Endothelial cell of umbilical vein (primary cell): ENCODE measurements around the gene COL23A1. TPM values are rescaled to one million over a fixed set of nuclear protein-coding genes. Genes with fewer than 3 reads are reported as not detected.

Experiments used
- BruUV-seq: library from RNA; stranded (reverse); fragments of 400-500 nt; replicated peaks from 2 replicates; lab custom pipeline; 2021; lab: Mats Ljungman, UMichigan
- CTCF ChIA-PET: fragments of 300-600, 350-600 bp; sonication (Branson Sonifier 250); formaldehyde crosslinking; loops from one replicate; lab custom pipeline; 2021; ENCODE audit warnings: antibody characterized with exemption, inconsistent platforms; lab: Charles Lee
- POLR2A ChIA-PET: fragments of 300-600, 350-600 bp; sonication (Branson Sonifier 250); formaldehyde crosslinking; loops from one replicate; lab custom pipeline; 2021; ENCODE audit warnings: antibody characterized with exemption, inconsistent platforms; lab: Charles Lee
- DNase-seq: peaks from one replicate; pipeline ENCODE4 v3.0.0-alpha.2; 2011; ENCODE audit warnings: low read depth, low spot score
- FAIRE-seq: peaks from 2 replicates; lab custom pipeline; 2011; peaks lifted over from hg19 to GRCh38; lab: Jason Lieb, UNC
- H2AFZ ChIP-seq: 2 replicates; pipeline ENCODE4 v1.6.0; 2012; ENCODE audit warnings: low read depth, low read length, control low read depth, inconsistent platforms
- H3K27ac ChIP-seq: 2 replicates; pipeline ENCODE4 v1.5.1; 2011; ENCODE audit warnings: low read depth, mild to moderate bottlenecking, control low read depth, low read length, moderate library complexity; ENCODE audit not compliant: insufficient read depth
- H3K27me3 ChIP-seq, 2 experiments: 2 replicates each; pipeline versions ENCODE4 v1.6.0 to v1.6.1; 2011; ENCODE audit warnings: low read length in 2 of 2, mixed read lengths in 1 of 2; ENCODE audit not compliant: control insufficient read depth in 2 of 2, insufficient read depth in 2 of 2
- H3K36me3 ChIP-seq, 2 experiments: 2 replicates in 1 of 2; 3 replicates in 1 of 2; pipeline ENCODE4 v1.5.1; 2011; ENCODE audit warnings: low read length in 2 of 2, mild to moderate bottlenecking in 1 of 2, moderate library complexity in 1 of 2; ENCODE audit not compliant: control insufficient read depth in 2 of 2, insufficient read depth in 2 of 2; ENCODE audit errors: extremely low read depth in 1 of 2
- H3K4me1 ChIP-seq: 3 replicates; pipeline ENCODE4 v1.5.1; 2011; ENCODE audit warnings: mild to moderate bottlenecking, low read length; ENCODE audit not compliant: control insufficient read depth, insufficient read depth; ENCODE audit errors: extremely low read depth
- H3K4me2 ChIP-seq: 2 replicates; pipeline ENCODE4 v1.6.1; 2011; ENCODE audit warnings: low read length, control low read depth, mixed read lengths; ENCODE audit not compliant: insufficient read depth
- H3K4me3 ChIP-seq, 3 experiments: fragments of 200-600 bp in 1 of 3; sonication (generic), shearing (Covaris generic) in 1 of 3; replicated peaks in 1 of 3; 2 replicates each; pipeline ENCODE4 v1.5.1; 2011 to 2016; ENCODE audit warnings: control low read depth in 3 of 3, low read length in 3 of 3, mild to moderate bottlenecking in 2 of 3, inconsistent platforms in 1 of 3, low read depth in 1 of 3, moderate library complexity in 1 of 3; ENCODE audit not compliant: insufficient read depth in 1 of 3
- H3K79me2 ChIP-seq: 2 replicates; pipeline ENCODE4 v1.6.0; 2012; ENCODE audit warnings: low read length, inconsistent platforms; ENCODE audit not compliant: control insufficient read depth, insufficient read depth
- H3K9ac ChIP-seq: replicated peaks from 2 replicates; pipeline ENCODE3; 2011; ENCODE audit warnings: low read length, control low read depth; ENCODE audit not compliant: insufficient read depth; ENCODE audit errors: extremely low read depth
- H3K9me1 ChIP-seq: replicated peaks from 3 replicates; pipeline ENCODE4 v1.6.0; 2011; ENCODE audit warnings: mild to moderate bottlenecking, low read length; ENCODE audit not compliant: control insufficient read depth, insufficient read depth; ENCODE audit errors: extremely low read depth
- H3K9me3 ChIP-seq: replicated peaks from 2 replicates; pipeline ENCODE4 v1.5.1; 2012; ENCODE audit warnings: low read length, inconsistent platforms; ENCODE audit not compliant: control insufficient read depth, insufficient read depth
- H4K20me1 ChIP-seq: replicated peaks from 2 replicates; pipeline ENCODE3; 2011; ENCODE audit warnings: mild to moderate bottlenecking, low read length; ENCODE audit not compliant: control insufficient read depth, insufficient read depth; ENCODE audit errors: extremely low read depth
- EZH2 ChIP-seq: IDR thresholded peaks from 2 replicates; pipeline ENCODE4 v1.6.1; 2012; ENCODE audit warnings: borderline replicate concordance, low read depth, mild to moderate bottlenecking, moderate library complexity, low read length, inconsistent platforms; ENCODE audit not compliant: severe bottlenecking
- FOS ChIP-seq: IDR thresholded peaks from 2 replicates; pipeline ENCODE4 v1.6.1; 2011; ENCODE audit warnings: mild to moderate bottlenecking, low read length, moderate library complexity, borderline replicate concordance; ENCODE audit not compliant: insufficient read depth
- GATA2 ChIP-seq: IDR thresholded peaks from 2 replicates; pipeline ENCODE4 v1.7.0; 2011; ENCODE audit warnings: low read depth, mild to moderate bottlenecking, moderate library complexity, mixed read lengths, low read length; ENCODE audit not compliant: insufficient read length, insufficient read depth
- JUN ChIP-seq: IDR thresholded peaks from 2 replicates; pipeline ENCODE4 v1.6.1; 2011; ENCODE audit warnings: borderline replicate concordance, low read depth; ENCODE audit not compliant: insufficient read length, insufficient read depth
- POLR2AphosphoS5 ChIP-seq: IDR thresholded peaks from 2 replicates; pipeline ENCODE4 v1.6.1; 2012; ENCODE audit warnings: low read depth, mild to moderate bottlenecking, control low read depth, low read length, moderate library complexity; ENCODE audit not compliant: insufficient read depth
- dilution Hi-C: fragments of 300-500 bp; cut with MboI; formaldehyde crosslinking; loops from one replicate; pipeline ENCODE4 v1.15.0; 2019; ENCODE audit warnings: low sequenced_read_pairs; ENCODE audit not compliant: extremely low pct_ligation_motif_present
- intact Hi-C: fragments of 100-400 bp; cut with micrococcal nuclease; formaldehyde crosslinking; loops from one replicate; pipeline ENCODE4 v1.10.0; 2022
- polyA plus RNA-seq, 4 experiments: library from polyadenylated mRNA; depleted of rRNA in 3 of 4; stranded (reverse) in 3 of 4; unstranded in 1 of 4; fragments of >200 nt; gene quantifications; 2 replicates each; pipeline versions ENCODE4 v1.2.1 to v1.2.3, GENCODE V29; 2011 to 2012; ENCODE audit warnings: missing spikeins in 1 of 4
- total RNA-seq: library from RNA; stranded (reverse); gene quantifications from 2 replicates; pipeline ENCODE4 v1.2.3, GENCODE V29; 2021
- TF ChIP-seq, protein P1 (sequence below), 2 donors: IDR thresholded peaks; 1 replicate in 1 of 2; 2 replicates in 1 of 2; pipeline ENCODE4 v1.5.1; 2011; ENCODE audit warnings: low read length in 2 of 2, mild to moderate bottlenecking in 2 of 2, moderate library complexity in 2 of 2, control low read depth in 1 of 2, inconsistent platforms in 1 of 2, low read depth in 1 of 2; ENCODE audit not compliant: insufficient read depth in 1 of 2; ENCODE audit errors: extremely low read depth in 1 of 2

COL23A1 gene
- total and polyA plus RNA-seq, 2 donors (not counting 3 experiments of a cell fraction or from before 2014, with no cell fraction given) = not detected

DNA sequence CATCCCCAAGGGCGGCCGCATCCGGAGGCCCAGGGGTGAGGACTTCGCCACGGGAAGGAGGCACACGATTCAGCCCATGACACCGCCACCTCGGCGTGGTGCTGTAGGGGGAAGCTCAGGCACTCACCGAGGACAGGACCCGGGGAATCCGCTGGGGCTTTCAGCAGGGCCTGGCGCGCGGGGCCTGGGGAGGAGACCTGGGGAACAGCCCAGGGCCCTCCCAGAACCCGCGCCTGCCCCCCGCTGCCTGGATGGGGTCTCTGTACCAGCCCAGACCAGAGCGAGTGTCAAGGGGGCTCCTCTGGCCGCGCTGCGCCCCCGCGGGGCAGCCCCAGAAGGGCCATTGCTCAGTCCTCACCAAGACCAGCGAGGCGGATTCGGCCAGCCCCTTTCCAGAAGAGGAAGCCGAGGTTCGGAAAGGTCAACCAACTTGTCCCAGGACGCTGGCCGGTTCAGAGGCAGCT, 12.8 kb downstream of the COL23A1 start:
- dilution Hi-C loops = no loop called here
- CTCF ChIA-PET = no interaction called here

More for the DNA sequence above, 12.8 kb downstream of the COL23A1 start:
- no peak overlapping the region for H3K27ac ChIP-seq
- no peak for TF ChIP-seq POLR2AphosphoS5
- TF ChIP-seq EZH2 = no peak
- no peak for TF ChIP-seq GATA2
- TF ChIP-seq, protein P1, sequence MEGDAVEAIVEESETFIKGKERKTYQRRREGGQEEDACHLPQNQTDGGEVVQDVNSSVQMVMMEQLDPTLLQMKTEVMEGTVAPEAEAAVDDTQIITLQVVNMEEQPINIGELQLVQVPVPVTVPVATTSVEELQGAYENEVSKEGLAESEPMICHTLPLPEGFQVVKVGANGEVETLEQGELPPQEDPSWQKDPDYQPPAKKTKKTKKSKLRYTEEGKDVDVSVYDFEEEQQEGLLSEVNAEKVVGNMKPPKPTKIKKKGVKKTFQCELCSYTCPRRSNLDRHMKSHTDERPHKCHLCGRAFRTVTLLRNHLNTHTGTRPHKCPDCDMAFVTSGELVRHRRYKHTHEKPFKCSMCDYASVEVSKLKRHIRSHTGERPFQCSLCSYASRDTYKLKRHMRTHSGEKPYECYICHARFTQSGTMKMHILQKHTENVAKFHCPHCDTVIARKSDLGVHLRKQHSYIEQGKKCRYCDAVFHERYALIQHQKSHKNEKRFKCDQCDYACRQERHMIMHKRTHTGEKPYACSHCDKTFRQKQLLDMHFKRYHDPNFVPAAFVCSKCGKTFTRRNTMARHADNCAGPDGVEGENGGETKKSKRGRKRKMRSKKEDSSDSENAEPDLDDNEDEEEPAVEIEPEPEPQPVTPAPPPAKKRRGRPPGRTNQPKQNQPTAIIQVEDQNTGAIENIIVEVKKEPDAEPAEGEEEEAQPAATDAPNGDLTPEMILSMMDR (IDR thresholded peaks at IDR 0.05; ENCODE audit: extremely low read depth in 1 of 2, insufficient read depth in 1 of 2, low read depth in 1 of 2, low read length in 2 of 2) = no peak
- TF ChIP-seq JUN = no peak
- no peak for TF ChIP-seq FOS
- H3K36me3 ChIP-seq = no peaks in the 10 kb centered on the region
- BruUV-seq = no TSS peak
- H3K9ac ChIP-seq = no peak overlapping the region
- no peak overlapping the region for H2AFZ ChIP-seq
- no peaks in the 10 kb centered on the region for H3K9me3 ChIP-seq
- DNase-seq (no peak), FAIRE-seq (no peak)
- H3K4me1 ChIP-seq = no peaks in the 10 kb centered on the region
- no peaks in the 10 kb centered on the region for H3K9me1 ChIP-seq
- no peaks in the 10 kb centered on the region for H4K20me1 ChIP-seq
- no peak overlapping the region for H3K4me2 ChIP-seq
- POLR2A ChIA-PET = no interaction called here
- peaks cover 5 to 7% of the 10 kb centered on the region in 2 experiments for H3K27me3 ChIP-seq
- no peaks in the 10 kb centered on the region for H3K79me2 ChIP-seq
- H3K4me3 ChIP-seq = no peak overlapping the region
- intact Hi-C loops = no loop called here
